CD14-positive monocyte (primary cell): ENCODE measurements around the gene GJA3. TPM values are rescaled to one million over a fixed set of nuclear protein-coding genes. Genes with fewer than 3 reads are reported as not detected.

ENCODE experiments used
- DNase-seq, 3 donors: peaks; one replicate each; pipeline ENCODE4 v3.0.0-alpha.2; 2011 to 2022
- H2AFZ ChIP-seq: 2 replicates; pipeline ENCODE4 v1.6.0; 2012; ENCODE audit warnings: mild to moderate bottlenecking, low read depth, low read length, inconsistent platforms; ENCODE audit not compliant: insufficient read depth, poor library complexity, severe bottlenecking
- H3K27ac ChIP-seq, 2 donors: 1 replicate in 1 of 2; 2 replicates in 1 of 2; pipeline ENCODE4 v1.5.1; 2012 to 2013; ENCODE audit warnings: low read length in 2 of 2, control low read depth in 1 of 2, inconsistent platforms in 1 of 2, low read depth in 1 of 2, mild to moderate bottlenecking in 1 of 2
- H3K27me3 ChIP-seq, 2 donors: one replicate each; pipeline versions ENCODE4 v1.6.0 to v1.6.1; 2011 to 2013; ENCODE audit warnings: low read length in 2 of 2; ENCODE audit not compliant: control insufficient read depth in 2 of 2, insufficient read depth in 2 of 2
- H3K36me3 ChIP-seq, 2 donors: replicated peaks in 1 of 2; 1 replicate in 1 of 2; 2 replicates in 1 of 2; pipeline versions ENCODE4 v1.5.1 to v1.6.1; 2012 to 2013; ENCODE audit warnings: low read length in 2 of 2, control low read depth in 1 of 2, inconsistent platforms in 1 of 2, mild to moderate bottlenecking in 1 of 2; ENCODE audit not compliant: insufficient read depth in 2 of 2, control insufficient read depth in 1 of 2
- H3K4me1 ChIP-seq, 2 donors: 1 replicate in 1 of 2; 2 replicates in 1 of 2; pipeline versions ENCODE4 v1.5.1 to v1.6.1; 2012 to 2013; ENCODE audit warnings: low read length in 2 of 2, control low read depth in 1 of 2, inconsistent platforms in 1 of 2, mild to moderate bottlenecking in 1 of 2, moderate library complexity in 1 of 2; ENCODE audit not compliant: insufficient read depth in 2 of 2, control insufficient read depth in 1 of 2
- H3K4me2 ChIP-seq: replicated peaks from 2 replicates; pipeline ENCODE3; 2012; ENCODE audit warnings: low read length, moderate library complexity, mild to moderate bottlenecking; ENCODE audit not compliant: poor library complexity, severe bottlenecking; ENCODE audit errors: extremely low read depth
- H3K4me3 ChIP-seq, 3 experiments: fragments of 200-600 bp in 1 of 3; sonication (generic) in 1 of 3; replicated peaks in 1 of 3; 1 replicate in 2 of 3; 2 replicates in 1 of 3; pipeline ENCODE4 v1.5.1; 2011 to 2013; ENCODE audit warnings: low read length in 3 of 3, mild to moderate bottlenecking in 3 of 3, control low read depth in 2 of 3, low read depth in 2 of 3, inconsistent platforms in 1 of 3, moderate library complexity in 1 of 3
- H3K79me2 ChIP-seq: 2 replicates; pipeline ENCODE4 v1.6.0; 2012; ENCODE audit warnings: mild to moderate bottlenecking, control low read depth, inconsistent platforms, low read length, moderate library complexity; ENCODE audit not compliant: insufficient read depth
- H3K9ac ChIP-seq: 2 replicates; pipeline ENCODE4 v1.6.0; 2017; ENCODE audit warnings: low read length, mild to moderate bottlenecking; ENCODE audit not compliant: insufficient read depth, poor library complexity, severe bottlenecking
- H3K9me3 ChIP-seq, 2 donors: replicated peaks in 1 of 2; 1 replicate in 1 of 2; 2 replicates in 1 of 2; pipeline versions ENCODE4 v1.5.1 to v1.6.1; 2012 to 2013; ENCODE audit warnings: low read length in 2 of 2, control low read depth in 1 of 2; ENCODE audit not compliant: control insufficient read depth in 1 of 2, insufficient read depth in 1 of 2
- H4K20me1 ChIP-seq: 2 replicates; pipeline ENCODE4 v1.6.0; 2012; ENCODE audit warnings: mild to moderate bottlenecking, low read length, control low read depth, moderate library complexity; ENCODE audit not compliant: insufficient read depth
- H3K27ac Mint-ChIP-seq, 7 donors: one replicate each; pipeline ENCODE4 v1.8.0; 2020; ENCODE audit warnings: mild to moderate bottlenecking in 7 of 7, mixed read lengths in 7 of 7, moderate library complexity in 6 of 7, inconsistent platforms in 2 of 7
- H3K27me3 Mint-ChIP-seq, 3 donors: one replicate each; pipeline ENCODE4 v1.8.0; 2021 to 2022; ENCODE audit warnings: low read depth in 3 of 3, mild to moderate bottlenecking in 3 of 3, mixed read lengths in 3 of 3, moderate library complexity in 3 of 3, inconsistent platforms in 1 of 3
- H3K36me3 Mint-ChIP-seq, 2 donors: one replicate each; pipeline ENCODE4 v1.8.0; 2020; ENCODE audit warnings: mixed read lengths in 2 of 2, inconsistent platforms in 1 of 2, mild to moderate bottlenecking in 1 of 2
- H3K4me1 Mint-ChIP-seq: one replicate; pipeline ENCODE4 v1.8.0; 2020; ENCODE audit warnings: mild to moderate bottlenecking, mixed read lengths
- H3K4me3 Mint-ChIP-seq, 2 donors: one replicate each; pipeline ENCODE4 v1.8.0; 2020; ENCODE audit warnings: mild to moderate bottlenecking in 2 of 2, mixed read lengths in 2 of 2, moderate library complexity in 1 of 2
- H3K9me3 Mint-ChIP-seq, 7 donors: one replicate each; pipeline ENCODE4 v1.8.0; 2020 to 2022; ENCODE audit warnings: mixed read lengths in 7 of 7, mild to moderate bottlenecking in 6 of 7, moderate library complexity in 6 of 7, inconsistent platforms in 2 of 7
- WGBS: methylation state at CpG from one replicate; pipeline ENCODE4 v1.1.5; 2013; ENCODE audit warnings: missing lambda C conversion rate; ENCODE audit not compliant: insufficient coverage; 5-methylcytosine and 5-hydroxymethylcytosine counted together
- intact Hi-C, 2 donors: fragments of 100-400 bp; cut with micrococcal nuclease; formaldehyde crosslinking; loops; one replicate each; pipeline versions ENCODE4 v1.15.0 to v1.15.1; 2023
- polyA plus RNA-seq, 3 donors: library from polyadenylated mRNA; depleted of rRNA in 1 of 3; unstranded in 2 of 3; stranded (reverse) in 1 of 3; fragments of 300-500 nt in 2 of 3; fragments of >200 nt in 1 of 3; fragmentation: Illumina TruSeq in 2 of 3; gene quantifications; 1 replicate in 2 of 3; 2 replicates in 1 of 3; pipeline ENCODE4 v1.2.3, GENCODE V29; 2012 to 2021
- TF ChIP-seq, protein P1 (sequence below): fragments of 200-600 bp; IDR thresholded peaks from one replicate; pipeline ENCODE4 v1.8.0; 2022; ENCODE audit warnings: antibody characterized with exemption, mild to moderate bottlenecking

Gene GJA3
- polyA plus RNA-seq, 3 donors, result not detected

- intact Hi-C loops, result no loop called here
- Histone ChIP-seq H3K79me2 (no peaks in the 10 kb centered on the region), H3K27me3 (peaks cover 0 to 6% of the 10 kb centered on the region in 2 donors), H3K9ac (no peak overlapping the region), H2AFZ (no peak overlapping the region), H3K4me1 (peaks cover 17 to 31% of the 10 kb centered on the region in 2 donors), H3K27ac (no peak overlapping the region), H4K20me1 (no peaks in the 10 kb centered on the region), H3K4me3 (no peak overlapping the region), H3K4me2 (no peak overlapping the region), H3K36me3 (no peaks in the 10 kb centered on the region), H3K9me3 (no peaks in the 10 kb centered on the region)
- peaks cover 21% of the 10 kb centered on the region for H3K4me1 Mint-ChIP-seq
- WGBS, result 92% methylated on average over 1 of the region's 6 CpGs
- H3K36me3 Mint-ChIP-seq, result no peaks in the 10 kb centered on the region
- peaks cover 4 to 16% (median 5%) of the 10 kb centered on the region in 3 donors for H3K27me3 Mint-ChIP-seq
- H3K9me3 Mint-ChIP-seq, result peaks cover 0 to 4% (median 0%) of the 10 kb centered on the region in 7 donors
- no peak for DNase-seq
- no peak overlapping the region for H3K27ac Mint-ChIP-seq
- TF ChIP-seq, protein P1, sequence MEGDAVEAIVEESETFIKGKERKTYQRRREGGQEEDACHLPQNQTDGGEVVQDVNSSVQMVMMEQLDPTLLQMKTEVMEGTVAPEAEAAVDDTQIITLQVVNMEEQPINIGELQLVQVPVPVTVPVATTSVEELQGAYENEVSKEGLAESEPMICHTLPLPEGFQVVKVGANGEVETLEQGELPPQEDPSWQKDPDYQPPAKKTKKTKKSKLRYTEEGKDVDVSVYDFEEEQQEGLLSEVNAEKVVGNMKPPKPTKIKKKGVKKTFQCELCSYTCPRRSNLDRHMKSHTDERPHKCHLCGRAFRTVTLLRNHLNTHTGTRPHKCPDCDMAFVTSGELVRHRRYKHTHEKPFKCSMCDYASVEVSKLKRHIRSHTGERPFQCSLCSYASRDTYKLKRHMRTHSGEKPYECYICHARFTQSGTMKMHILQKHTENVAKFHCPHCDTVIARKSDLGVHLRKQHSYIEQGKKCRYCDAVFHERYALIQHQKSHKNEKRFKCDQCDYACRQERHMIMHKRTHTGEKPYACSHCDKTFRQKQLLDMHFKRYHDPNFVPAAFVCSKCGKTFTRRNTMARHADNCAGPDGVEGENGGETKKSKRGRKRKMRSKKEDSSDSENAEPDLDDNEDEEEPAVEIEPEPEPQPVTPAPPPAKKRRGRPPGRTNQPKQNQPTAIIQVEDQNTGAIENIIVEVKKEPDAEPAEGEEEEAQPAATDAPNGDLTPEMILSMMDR, result no peak
- H3K4me3 Mint-ChIP-seq, result no peak overlapping the region
Measured at GRCh38 chr13:20116213-20116612, 44.6 kb downstream of the GJA3 start.

DNA sequence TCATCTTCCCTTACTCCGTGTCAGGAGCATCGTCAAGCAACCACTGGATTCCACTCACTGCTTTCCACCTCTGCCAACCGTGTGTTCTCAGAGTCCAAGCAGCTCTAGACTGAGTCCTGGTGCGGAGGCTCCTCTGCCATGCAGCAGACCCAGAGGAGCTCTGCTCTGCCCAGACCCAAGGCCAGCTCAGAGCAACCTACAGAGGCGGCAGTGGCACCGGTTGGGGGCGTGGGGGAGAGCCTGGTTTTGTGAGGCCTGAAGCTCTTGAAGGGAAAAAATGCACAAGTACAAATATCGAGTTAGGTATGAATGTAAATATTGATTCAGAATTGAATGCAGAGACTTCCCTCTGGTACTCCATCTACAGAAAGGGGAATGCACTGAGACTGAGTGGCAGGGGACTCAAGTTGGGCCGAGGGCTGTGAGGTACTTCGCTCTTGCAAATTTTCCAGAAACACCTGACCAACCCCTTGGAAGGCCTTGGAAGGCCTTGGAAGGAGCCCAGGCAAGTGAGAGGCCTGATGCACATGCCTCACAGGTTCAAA lies 46.7 kb downstream of the GJA3 start:
- Histone ChIP-seq H3K4me3 (no peak overlapping the region), H3K9ac (no peak overlapping the region), H3K9me3 (no peaks in the 10 kb centered on the region), H3K79me2 (no peaks in the 10 kb centered on the region), H3K36me3 (no peaks in the 10 kb centered on the region), H3K4me2 (no peak overlapping the region), H4K20me1 (no peaks in the 10 kb centered on the region), H3K4me1 (peaks cover 9 to 11% of the 10 kb centered on the region in 2 donors), H3K27ac (no peak overlapping the region), H2AFZ (no peak overlapping the region), H3K27me3 (peaks cover 0 to 6% of the 10 kb centered on the region in 2 donors)
- WGBS, result 95% methylated on average over 9 of the region's 10 CpGs
- H3K4me1 Mint-ChIP-seq, result peaks cover 4% of the 10 kb centered on the region
- peaks cover 4 to 12% (median 5%) of the 10 kb centered on the region in 3 donors for H3K27me3 Mint-ChIP-seq
- TF ChIP-seq, protein P1, result no peak
- H3K36me3 Mint-ChIP-seq, result no peaks in the 10 kb centered on the region
- intact Hi-C loops, result no loop called here
- H3K27ac Mint-ChIP-seq, result no peak overlapping the region
- DNase-seq, result no peak
- H3K9me3 Mint-ChIP-seq, result peaks cover 0 to 4% (median 0%) of the 10 kb centered on the region in 7 donors
- no peak overlapping the region for H3K4me3 Mint-ChIP-seq
